ENCODE data around the gene VASH2.
"Not testable (repeated sequence)": the region's sequence is repeated elsewhere in the genome, so short reads cannot be mapped to it uniquely, and the experiment has no call there.

Gene VASH2

DNA sequence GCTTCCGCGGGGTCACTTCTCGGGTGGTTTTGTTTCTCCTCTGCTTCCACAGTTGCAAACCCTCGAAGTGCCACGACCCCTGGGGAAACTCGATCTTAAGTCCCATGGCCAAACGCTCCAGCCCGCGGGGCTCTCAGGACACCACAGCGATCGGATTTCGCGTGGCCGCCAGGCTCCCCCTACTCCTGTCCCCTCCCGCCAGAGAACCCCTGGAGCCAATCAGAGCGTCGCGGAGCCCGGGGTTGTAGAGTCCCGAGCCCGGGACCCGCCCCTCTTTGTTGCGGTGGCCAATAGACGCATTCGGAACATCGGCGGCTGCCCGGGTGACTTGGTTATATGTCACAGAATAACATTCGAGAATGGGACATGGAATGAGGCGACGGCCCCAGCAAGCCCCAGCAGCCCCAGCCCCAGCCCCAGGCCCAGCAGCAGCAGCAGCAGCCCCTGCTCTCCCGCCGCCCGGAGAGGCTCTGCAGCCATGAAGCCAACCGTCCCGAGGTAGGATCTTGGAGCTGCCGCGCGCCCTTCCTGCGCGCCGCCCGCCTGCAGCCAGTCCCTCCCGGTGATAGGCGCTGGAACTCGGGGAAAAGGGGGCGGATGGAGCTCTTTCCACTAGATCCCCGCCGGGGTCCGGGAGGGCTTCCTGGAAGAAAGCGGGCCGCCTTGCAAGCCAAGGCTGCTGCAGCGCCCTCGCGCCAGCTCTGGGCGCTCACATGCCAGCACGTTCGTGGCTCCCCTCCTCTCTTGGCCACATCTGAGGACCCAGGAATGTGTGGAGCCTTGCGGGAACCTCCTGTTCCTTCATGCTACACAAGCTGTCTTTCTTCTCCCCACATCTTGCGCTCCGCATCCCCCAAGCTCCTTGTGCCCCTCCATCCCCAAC, at the start of gene VASH2:
Gene VASH2, plus strand, starts transcription at position 299 of the 883 bp plus-strand sequence. CDS start 1,002 bp downstream, outside the sequence.
- peak; percentile 65 to 70 for DNase-seq (ENCODE audit: low read depth in 2 of 2)
- no peak for TF ChIP-seq CTCF (IDR thresholded peaks at IDR 0.05; ENCODE audit: low read depth, low read length)
- H3K4me3 ChIP-seq (replicated peaks in 1 of 2; ENCODE audit: low read depth in 2 of 2, low read length in 2 of 2) = peak within 1 kb of the TSS; percentile 57

GRCh38 chr1:212901290-212901689, 49.1 kb upstream of the VASH2 start:
- DNase-seq (ENCODE audit: low read depth in 2 of 2) = no peak
- H3K4me3 ChIP-seq (replicated peaks in 1 of 2; ENCODE audit: low read depth in 2 of 2, low read length in 2 of 2) = no peak overlapping the region
- no peak for TF ChIP-seq CTCF (IDR thresholded peaks at IDR 0.05; ENCODE audit: low read depth, low read length)

- H3K4me3 ChIP-seq (replicated peaks in 1 of 2; ENCODE audit: low read depth in 2 of 2, low read length in 2 of 2) = no peak overlapping the region
- TF ChIP-seq CTCF (IDR thresholded peaks at IDR 0.05; ENCODE audit: low read depth, low read length) = no peak
- no peak for DNase-seq (ENCODE audit: low read depth in 2 of 2)
Measured at GRCh38 chr1:212902054-212902453, 48.3 kb upstream of the VASH2 start.

DNA sequence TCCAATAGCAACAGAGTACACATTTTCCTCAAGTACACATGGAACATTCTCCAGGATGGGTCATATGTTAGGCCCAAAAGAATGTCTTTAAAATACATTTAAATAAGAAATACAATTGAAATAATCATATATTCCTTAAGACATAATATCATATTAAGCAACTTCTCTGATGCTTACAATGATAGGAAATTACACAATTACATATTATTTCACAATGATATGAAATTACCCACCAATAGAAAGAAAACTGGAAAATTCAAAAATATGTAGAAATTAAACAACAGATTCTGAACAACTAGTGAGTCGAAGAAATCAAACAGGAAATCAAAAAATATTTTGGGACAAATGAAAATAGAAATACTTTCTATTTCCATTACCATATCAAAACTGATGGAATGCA, 46.7 kb upstream of the VASH2 start:
- H3K4me3 ChIP-seq (replicated peaks in 1 of 2; ENCODE audit: low read depth in 2 of 2, low read length in 2 of 2) = no peak overlapping the region
- DNase-seq (ENCODE audit: low read depth in 2 of 2) = no peak
- TF ChIP-seq CTCF (IDR thresholded peaks at IDR 0.05; ENCODE audit: low read depth, low read length) = no peak

DNA sequence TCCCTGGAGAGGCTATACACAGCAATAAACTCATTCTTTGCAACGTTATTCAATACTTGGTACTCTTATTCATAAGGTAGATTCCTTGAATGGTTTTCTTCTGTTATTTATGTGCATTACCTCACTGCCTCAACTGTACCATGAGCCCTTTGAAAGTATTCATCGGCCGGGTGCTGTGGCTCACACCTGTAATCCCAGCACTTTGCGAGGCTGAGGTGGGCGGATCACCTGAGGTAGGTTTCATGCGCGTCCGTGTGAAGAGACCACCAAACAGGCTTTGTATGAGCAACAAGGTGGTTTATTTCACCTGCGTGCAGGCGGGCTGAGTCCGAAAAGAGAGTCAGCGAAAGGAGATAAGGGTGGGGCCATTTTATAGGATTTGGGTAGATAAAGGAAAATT, 42.3 kb upstream of the VASH2 start:
- not testable (repeated sequence) for H3K4me3 ChIP-seq (replicated peaks in 1 of 2; ENCODE audit: low read depth in 2 of 2, low read length in 2 of 2); DNase-seq (ENCODE audit: low read depth in 2 of 2)

DNA sequence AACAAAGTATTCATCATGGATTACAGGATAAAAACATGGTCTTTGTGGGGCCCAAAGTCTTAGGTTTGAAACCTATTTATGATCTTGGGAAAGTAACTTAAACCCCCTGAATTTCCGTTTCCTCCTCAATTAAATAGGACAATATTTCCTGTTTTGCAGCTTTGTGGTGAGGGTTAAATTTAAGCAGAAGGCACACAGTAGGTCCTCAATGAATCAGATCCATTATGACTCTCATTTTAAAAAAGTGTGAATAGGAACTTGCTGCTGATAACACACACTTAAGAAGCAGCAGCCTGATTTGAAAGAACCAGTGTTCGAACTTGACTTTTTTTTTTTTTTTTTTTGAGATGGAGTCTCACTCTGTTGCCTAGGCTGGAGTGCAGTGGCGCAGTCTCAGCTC, 41.4 kb upstream of the VASH2 start:
- no peak for TF ChIP-seq CTCF (IDR thresholded peaks at IDR 0.05; ENCODE audit: low read depth, low read length)
- DNase-seq (ENCODE audit: low read depth in 2 of 2) = no peak
- H3K4me3 ChIP-seq (replicated peaks in 1 of 2; ENCODE audit: low read depth in 2 of 2, low read length in 2 of 2) = no peak overlapping the region

GRCh38 chr1:212909652-212910063, 40.7 kb upstream of the VASH2 start:
- no peak overlapping the region for H3K4me3 ChIP-seq (replicated peaks in 1 of 2; ENCODE audit: low read depth in 2 of 2, low read length in 2 of 2)
- no peak for DNase-seq (ENCODE audit: low read depth in 2 of 2)
- no peak for TF ChIP-seq CTCF (IDR thresholded peaks at IDR 0.05; ENCODE audit: low read depth, low read length)

GRCh38 chr1:212910213-212910612, 40.1 kb upstream of the VASH2 start:
- not testable (repeated sequence) for DNase-seq (ENCODE audit: low read depth in 2 of 2); H3K4me3 ChIP-seq (replicated peaks in 1 of 2; ENCODE audit: low read depth in 2 of 2, low read length in 2 of 2)

GRCh38 chr1:212913638-212914037, 36.7 kb upstream of the VASH2 start:
- not testable (repeated sequence) for DNase-seq (ENCODE audit: low read depth in 2 of 2); H3K4me3 ChIP-seq (replicated peaks in 1 of 2; ENCODE audit: low read depth in 2 of 2, low read length in 2 of 2)

GRCh38 chr1:212914110-212914509, 36.2 kb upstream of the VASH2 start:
- DNase-seq (ENCODE audit: low read depth in 2 of 2); H3K4me3 ChIP-seq (replicated peaks in 1 of 2; ENCODE audit: low read depth in 2 of 2, low read length in 2 of 2): not testable (repeated sequence)

All from cardiac fibroblast (primary cell).